Panc1 (cell line): ENCODE results near the gene NUP133. TPM values are rescaled to one million over a fixed set of nuclear protein-coding genes. Genes with fewer than 3 reads are reported as not detected.

ENCODE experiments used
- ATAC-seq: fragments of 200-7000 bp; cut with Tn5 transposase; 2 replicates; pipeline ENCODE4 v1.9.1; 2020; ENCODE audit warnings: mild to moderate bottlenecking, moderate library complexity
- BruUV-seq: library from RNA; stranded (reverse); fragments of 400-500 nt; replicated peaks from 2 replicates; lab custom pipeline; 2021; lab: Mats Ljungman, UMichigan
- CTCF ChIA-PET: fragments of 300-600 bp; sonication (Branson Sonifier 250); formaldehyde crosslinking; loops from one replicate; lab custom pipeline; 2022; ENCODE audit warnings: antibody characterized with exemption; lab: Charles Lee
- POLR2A ChIA-PET: fragments of 300-600 bp; sonication (Branson Sonifier 250); formaldehyde crosslinking; loops from one replicate; lab custom pipeline; 2022; ENCODE audit warnings: antibody characterized with exemption; lab: Charles Lee
- DNase-seq: peaks from one replicate; pipeline ENCODE4 v3.0.0-alpha.2; 2010; ENCODE audit warnings: low read depth, low spot score
- H3K27ac ChIP-seq: 2 replicates; pipeline ENCODE4 v1.5.1; 2011; ENCODE audit warnings: mild to moderate bottlenecking, low read length, inconsistent platforms
- H3K27me3 ChIP-seq: fragments of 200-500 bp; sonication (Bioruptor generic); 2 replicates; pipeline ENCODE4 v1.6.0; 2014; ENCODE audit warnings: low read length, inconsistent platforms; ENCODE audit not compliant: control insufficient read depth, insufficient read depth
- H3K36me3 ChIP-seq: fragments of 200-500 bp; sonication (Bioruptor generic); 2 replicates; pipeline ENCODE4 v1.5.1; 2014; ENCODE audit warnings: inconsistent platforms, mild to moderate bottlenecking, low read length, moderate library complexity; ENCODE audit not compliant: control insufficient read depth, insufficient read depth
- H3K4me1 ChIP-seq: 2 replicates; pipeline ENCODE4 v1.5.1; 2011; ENCODE audit warnings: inconsistent platforms, mild to moderate bottlenecking, low read length, moderate library complexity; ENCODE audit not compliant: control insufficient read depth, insufficient read depth
- H3K4me3 ChIP-seq, 2 experiments: 2 replicates each; pipeline ENCODE4 v1.5.1; 2011 to 2012; ENCODE audit warnings: low read depth in 2 of 2, low read length in 2 of 2, mild to moderate bottlenecking in 2 of 2, inconsistent platforms in 1 of 2, moderate library complexity in 1 of 2
- H3K9me3 ChIP-seq: fragments of 200-500 bp; sonication (Bioruptor generic); 2 replicates; pipeline ENCODE4 v1.5.1; 2014; ENCODE audit warnings: low read depth, mild to moderate bottlenecking, inconsistent platforms, low read length, moderate library complexity; ENCODE audit not compliant: control insufficient read depth, insufficient read depth
- POLR2AphosphoS5 ChIP-seq: IDR thresholded peaks from 2 replicates; pipeline ENCODE4 v1.6.1; 2012; ENCODE audit warnings: mild to moderate bottlenecking, low read depth, low read length, moderate library complexity
- SIN3A ChIP-seq: IDR thresholded peaks from 2 replicates; pipeline ENCODE4 v1.6.1; 2012; ENCODE audit warnings: low read depth, mild to moderate bottlenecking, low read length, moderate library complexity, borderline replicate concordance; ENCODE audit not compliant: insufficient read depth
- TCF7L2 ChIP-seq: IDR thresholded peaks from 2 replicates; pipeline ENCODE4 v1.6.1; 2011; ENCODE audit warnings: mild to moderate bottlenecking, low read depth, low read length, inconsistent platforms
- in situ Hi-C: cut with HindIII; loops from 2 replicates; pipeline ENCODE4 v1.10.0; 2016; ENCODE audit warnings: low sequenced_read_pairs, low pct_unique_long_range_greater_than_20kb
- intact Hi-C: fragments of 100-400 bp; cut with micrococcal nuclease; formaldehyde crosslinking; loops from one replicate; pipeline ENCODE4 v1.10.0; 2022; ENCODE audit not compliant: unreplicated experiment
- total RNA-seq: library from RNA; stranded (reverse); gene quantifications from one replicate; pipeline ENCODE4 v1.2.1, GENCODE V29; 2021; ENCODE audit not compliant: unreplicated experiment
- TF ChIP-seq, protein P1 (sequence below): fragments of 450-650 bp; IDR thresholded peaks from 2 replicates; pipeline ENCODE4 v1.5.1; 2017; ENCODE audit warnings: mild to moderate bottlenecking
- TF ChIP-seq, protein P2 (sequence below), 2 experiments: IDR thresholded peaks; 2 replicates each; pipeline ENCODE4 v1.6.1; 2011 to 2012; ENCODE audit warnings: low read depth in 2 of 2, control low read depth in 1 of 2, low read length in 1 of 2, mild to moderate bottlenecking in 1 of 2, moderate library complexity in 1 of 2; ENCODE audit not compliant: insufficient read depth in 1 of 2

NUP133 gene
- total RNA-seq, 1 experiment from 2014 or later, result 39.5 TPM

- BruUV-seq, result no TSS peak
- intact Hi-C loops, result no loop called here
- Histone ChIP-seq H3K27me3 (peaks cover 3% of the 10 kb centered on the region; the same call in 1 of the 2 replicates), H3K36me3 (no peaks in the 10 kb centered on the region), H3K4me3 (no peak overlapping the region), H3K4me1 (no peaks in the 10 kb centered on the region), H3K9me3 (no peaks in the 10 kb centered on the region), H3K27ac (no peak overlapping the region)
- ATAC-seq (no peak), DNase-seq (no peak)
- POLR2A ChIA-PET, result no interaction called here
- in situ Hi-C loops, result no loop called here
- CTCF ChIA-PET, result no interaction called here
- TF ChIP-seq TCF7L2, result no peak
- TF ChIP-seq SIN3A, result no peak
- TF ChIP-seq, protein P1, sequence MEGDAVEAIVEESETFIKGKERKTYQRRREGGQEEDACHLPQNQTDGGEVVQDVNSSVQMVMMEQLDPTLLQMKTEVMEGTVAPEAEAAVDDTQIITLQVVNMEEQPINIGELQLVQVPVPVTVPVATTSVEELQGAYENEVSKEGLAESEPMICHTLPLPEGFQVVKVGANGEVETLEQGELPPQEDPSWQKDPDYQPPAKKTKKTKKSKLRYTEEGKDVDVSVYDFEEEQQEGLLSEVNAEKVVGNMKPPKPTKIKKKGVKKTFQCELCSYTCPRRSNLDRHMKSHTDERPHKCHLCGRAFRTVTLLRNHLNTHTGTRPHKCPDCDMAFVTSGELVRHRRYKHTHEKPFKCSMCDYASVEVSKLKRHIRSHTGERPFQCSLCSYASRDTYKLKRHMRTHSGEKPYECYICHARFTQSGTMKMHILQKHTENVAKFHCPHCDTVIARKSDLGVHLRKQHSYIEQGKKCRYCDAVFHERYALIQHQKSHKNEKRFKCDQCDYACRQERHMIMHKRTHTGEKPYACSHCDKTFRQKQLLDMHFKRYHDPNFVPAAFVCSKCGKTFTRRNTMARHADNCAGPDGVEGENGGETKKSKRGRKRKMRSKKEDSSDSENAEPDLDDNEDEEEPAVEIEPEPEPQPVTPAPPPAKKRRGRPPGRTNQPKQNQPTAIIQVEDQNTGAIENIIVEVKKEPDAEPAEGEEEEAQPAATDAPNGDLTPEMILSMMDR, result no peak
- TF ChIP-seq POLR2AphosphoS5, result no peak
- TF ChIP-seq, protein P2, sequence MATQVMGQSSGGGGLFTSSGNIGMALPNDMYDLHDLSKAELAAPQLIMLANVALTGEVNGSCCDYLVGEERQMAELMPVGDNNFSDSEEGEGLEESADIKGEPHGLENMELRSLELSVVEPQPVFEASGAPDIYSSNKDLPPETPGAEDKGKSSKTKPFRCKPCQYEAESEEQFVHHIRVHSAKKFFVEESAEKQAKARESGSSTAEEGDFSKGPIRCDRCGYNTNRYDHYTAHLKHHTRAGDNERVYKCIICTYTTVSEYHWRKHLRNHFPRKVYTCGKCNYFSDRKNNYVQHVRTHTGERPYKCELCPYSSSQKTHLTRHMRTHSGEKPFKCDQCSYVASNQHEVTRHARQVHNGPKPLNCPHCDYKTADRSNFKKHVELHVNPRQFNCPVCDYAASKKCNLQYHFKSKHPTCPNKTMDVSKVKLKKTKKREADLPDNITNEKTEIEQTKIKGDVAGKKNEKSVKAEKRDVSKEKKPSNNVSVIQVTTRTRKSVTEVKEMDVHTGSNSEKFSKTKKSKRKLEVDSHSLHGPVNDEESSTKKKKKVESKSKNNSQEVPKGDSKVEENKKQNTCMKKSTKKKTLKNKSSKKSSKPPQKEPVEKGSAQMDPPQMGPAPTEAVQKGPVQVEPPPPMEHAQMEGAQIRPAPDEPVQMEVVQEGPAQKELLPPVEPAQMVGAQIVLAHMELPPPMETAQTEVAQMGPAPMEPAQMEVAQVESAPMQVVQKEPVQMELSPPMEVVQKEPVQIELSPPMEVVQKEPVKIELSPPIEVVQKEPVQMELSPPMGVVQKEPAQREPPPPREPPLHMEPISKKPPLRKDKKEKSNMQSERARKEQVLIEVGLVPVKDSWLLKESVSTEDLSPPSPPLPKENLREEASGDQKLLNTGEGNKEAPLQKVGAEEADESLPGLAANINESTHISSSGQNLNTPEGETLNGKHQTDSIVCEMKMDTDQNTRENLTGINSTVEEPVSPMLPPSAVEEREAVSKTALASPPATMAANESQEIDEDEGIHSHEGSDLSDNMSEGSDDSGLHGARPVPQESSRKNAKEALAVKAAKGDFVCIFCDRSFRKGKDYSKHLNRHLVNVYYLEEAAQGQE (IDR thresholded peaks at IDR 0.05; ENCODE audit: insufficient read depth in 1 of 2, low read depth in 2 of 2, low read length in 1 of 2), result no peak
Observed at GRCh38 chr1:229427572-229427971, 80.6 kb downstream of the NUP133 start.

GRCh38 chr1:229425564-229426159, 82.5 kb downstream of the NUP133 start:
- in situ Hi-C loops, result no loop called here
- Histone ChIP-seq H3K4me3 (no peak overlapping the region), H3K27ac (no peak overlapping the region), H3K27me3 (peaks cover 3% of the 10 kb centered on the region; the same call in 1 of the 2 replicates), H3K4me1 (no peaks in the 10 kb centered on the region), H3K36me3 (no peaks in the 10 kb centered on the region), H3K9me3 (no peaks in the 10 kb centered on the region)
- intact Hi-C loops, result no loop called here
- POLR2A ChIA-PET, result no interaction called here
- TF ChIP-seq TCF7L2 (no peak), POLR2AphosphoS5 (no peak)
- CTCF ChIA-PET, result no interaction called here
- DNase-seq, result no peak
- no peak for ATAC-seq
- no TSS peak for BruUV-seq

DNA sequence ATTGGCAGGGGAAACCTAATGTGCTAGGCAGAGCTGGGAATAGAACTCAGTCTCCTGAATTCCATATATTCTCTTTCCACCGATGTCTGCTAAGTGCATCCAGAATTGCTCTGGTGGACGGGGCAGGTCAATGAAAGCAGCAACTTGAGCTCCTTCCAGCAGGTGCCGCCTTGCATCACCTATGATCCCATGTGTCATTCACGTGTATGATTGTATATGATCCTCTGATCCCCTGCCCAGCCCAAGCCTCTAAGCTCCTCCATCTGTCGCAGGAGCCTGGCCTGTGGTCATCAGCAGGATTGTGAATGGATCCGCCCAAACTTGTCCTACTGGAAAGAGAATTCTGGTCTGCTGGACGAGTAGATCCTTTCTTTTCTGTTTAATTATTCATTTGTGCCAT, 87.4 kb downstream of the NUP133 start:
- ChIA-PET POLR2A (no interaction called here), CTCF (no interaction called here)
- Histone ChIP-seq H3K27ac (no peak overlapping the region), H3K9me3 (no peaks in the 10 kb centered on the region), H3K4me3 (no peak overlapping the region), H3K27me3 (peaks cover 3% of the 10 kb centered on the region; the same call in 1 of the 2 replicates), H3K4me1 (no peaks in the 10 kb centered on the region), H3K36me3 (no peaks in the 10 kb centered on the region)
- no TSS peak for BruUV-seq
- ATAC-seq (peak; percentile 80), DNase-seq (no peak)
- no peak for TF ChIP-seq POLR2AphosphoS5
- TF ChIP-seq, protein P1, result no peak
- no peak for TF ChIP-seq TCF7L2
- no peak for TF ChIP-seq SIN3A
- TF ChIP-seq, protein P2 (IDR thresholded peaks at IDR 0.05; ENCODE audit: insufficient read depth in 1 of 2, low read depth in 2 of 2, low read length in 1 of 2), result no peak
- in situ Hi-C loops (no loop called here), intact Hi-C loops (no loop called here)
